Measurements from ENCODE around the gene AHNAK.

AHNAK gene

DNA sequence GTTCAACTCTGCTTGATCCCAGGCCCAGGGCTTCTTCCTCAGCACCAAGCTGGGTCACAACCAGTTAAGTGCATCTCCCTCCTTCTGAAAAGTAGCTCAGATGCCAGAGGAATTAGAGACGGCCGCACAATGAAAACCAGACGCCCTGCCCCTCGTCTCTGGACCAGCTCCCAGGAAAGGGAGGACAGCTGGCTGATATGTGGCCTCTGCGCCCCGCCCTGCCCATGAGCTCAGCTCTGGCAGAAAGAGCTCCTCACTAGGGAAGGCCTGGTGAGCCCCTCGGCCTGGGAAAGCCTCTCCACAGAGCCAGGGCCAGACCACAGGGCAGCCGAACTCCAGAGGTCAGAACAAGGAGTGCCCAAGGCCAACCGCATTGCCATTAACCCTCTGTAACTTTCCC, 145.8 kb downstream of the AHNAK start:
- Histone ChIP-seq H3K4me2 (ENCODE audit: low read length) (no peak overlapping the region), H3K27me3 (ENCODE audit: insufficient read depth, low read length) (no peaks in the 10 kb centered on the region; the same call in 1 of the 2 replicates), H3F3A (ENCODE audit: insufficient read depth, low read length) (no peaks in the 10 kb centered on the region), H3K79me2 (ENCODE audit: insufficient read depth, low read length) (no peaks in the 10 kb centered on the region), H3K9me2 (ENCODE audit: low read depth, low read length) (no peaks in the 10 kb centered on the region), H3K4me3 (ENCODE audit: low read depth, low read length, poor library complexity, severe bottlenecking) (no peak overlapping the region), H4K20me1 (ENCODE audit: insufficient read depth, low read length) (no peaks in the 10 kb centered on the region), H3K27ac (ENCODE audit: low read depth, low read length, poor library complexity, severe bottlenecking) (no peak overlapping the region), H2AFZ (ENCODE audit: low read length) (no peak overlapping the region), H3K36me3 (ENCODE audit: insufficient read depth, low read length) (no peaks in the 10 kb centered on the region), H3K9me3 (ENCODE audit: low read length) (no peaks in the 10 kb centered on the region), H3K9ac (ENCODE audit: low read length) (no peak overlapping the region), H3K4me1 (ENCODE audit: insufficient read depth, low read length, severe bottlenecking) (no peaks in the 10 kb centered on the region)
- TF ChIP-seq CTCF (IDR thresholded peaks at IDR 0.05; ENCODE audit: low read length) (no peak), EZH2 (IDR thresholded peaks at IDR 0.05; ENCODE audit: borderline replicate concordance, low read length) (no peak)

GRCh38 chr11:62400281-62400680, 146.3 kb downstream of the AHNAK start:
- H3K27me3 ChIP-seq (ENCODE audit: insufficient read depth, low read length), result no peaks in the 10 kb centered on the region
- H3K4me3 ChIP-seq (ENCODE audit: low read depth, low read length, poor library complexity, severe bottlenecking), result no peak overlapping the region
- no peaks in the 10 kb centered on the region for H3K9me2 ChIP-seq (ENCODE audit: low read depth, low read length)
- H3K36me3 ChIP-seq (ENCODE audit: insufficient read depth, low read length), result no peaks in the 10 kb centered on the region
- H3K4me2 ChIP-seq (ENCODE audit: low read length), result no peak overlapping the region
- H3F3A ChIP-seq (ENCODE audit: insufficient read depth, low read length), result no peaks in the 10 kb centered on the region
- H2AFZ ChIP-seq (ENCODE audit: low read length), result no peak overlapping the region
- no peaks in the 10 kb centered on the region for H4K20me1 ChIP-seq (ENCODE audit: insufficient read depth, low read length)
- no peak overlapping the region for H3K9ac ChIP-seq (ENCODE audit: low read length)
- no peaks in the 10 kb centered on the region for H3K4me1 ChIP-seq (ENCODE audit: insufficient read depth, low read length, severe bottlenecking)
- no peaks in the 10 kb centered on the region for H3K79me2 ChIP-seq (ENCODE audit: insufficient read depth, low read length)
- H3K27ac ChIP-seq (ENCODE audit: low read depth, low read length, poor library complexity, severe bottlenecking), result no peak overlapping the region
- H3K9me3 ChIP-seq (ENCODE audit: low read length), result no peaks in the 10 kb centered on the region
- TF ChIP-seq EZH2 (IDR thresholded peaks at IDR 0.05; ENCODE audit: borderline replicate concordance, low read length), result no peak
- no peak for TF ChIP-seq CTCF (IDR thresholded peaks at IDR 0.05; ENCODE audit: low read length)

GRCh38 chr11:62399878-62400266, 146.7 kb downstream of the AHNAK start:
- Histone ChIP-seq H3K4me2 (ENCODE audit: low read length) (no peak overlapping the region), H2AFZ (ENCODE audit: low read length) (no peak overlapping the region), H3K27ac (ENCODE audit: low read depth, low read length, poor library complexity, severe bottlenecking) (no peak overlapping the region), H3K36me3 (ENCODE audit: insufficient read depth, low read length) (no peaks in the 10 kb centered on the region), H3K9me3 (ENCODE audit: low read length) (no peaks in the 10 kb centered on the region), H3K4me3 (ENCODE audit: low read depth, low read length, poor library complexity, severe bottlenecking) (no peak overlapping the region), H3F3A (ENCODE audit: insufficient read depth, low read length) (no peaks in the 10 kb centered on the region), H4K20me1 (ENCODE audit: insufficient read depth, low read length) (no peaks in the 10 kb centered on the region), H3K79me2 (ENCODE audit: insufficient read depth, low read length) (no peaks in the 10 kb centered on the region), H3K4me1 (ENCODE audit: insufficient read depth, low read length, severe bottlenecking) (no peaks in the 10 kb centered on the region), H3K27me3 (ENCODE audit: insufficient read depth, low read length) (no peaks in the 10 kb centered on the region), H3K9me2 (ENCODE audit: low read depth, low read length) (no peaks in the 10 kb centered on the region), H3K9ac (ENCODE audit: low read length) (no peak overlapping the region)
- TF ChIP-seq EZH2 (IDR thresholded peaks at IDR 0.05; ENCODE audit: borderline replicate concordance, low read length) (no peak), CTCF (IDR thresholded peaks at IDR 0.05; ENCODE audit: low read length) (no peak)
